Measurements from ENCODE around the gene KIAA1671.

The KIAA1671 gene

DNA sequence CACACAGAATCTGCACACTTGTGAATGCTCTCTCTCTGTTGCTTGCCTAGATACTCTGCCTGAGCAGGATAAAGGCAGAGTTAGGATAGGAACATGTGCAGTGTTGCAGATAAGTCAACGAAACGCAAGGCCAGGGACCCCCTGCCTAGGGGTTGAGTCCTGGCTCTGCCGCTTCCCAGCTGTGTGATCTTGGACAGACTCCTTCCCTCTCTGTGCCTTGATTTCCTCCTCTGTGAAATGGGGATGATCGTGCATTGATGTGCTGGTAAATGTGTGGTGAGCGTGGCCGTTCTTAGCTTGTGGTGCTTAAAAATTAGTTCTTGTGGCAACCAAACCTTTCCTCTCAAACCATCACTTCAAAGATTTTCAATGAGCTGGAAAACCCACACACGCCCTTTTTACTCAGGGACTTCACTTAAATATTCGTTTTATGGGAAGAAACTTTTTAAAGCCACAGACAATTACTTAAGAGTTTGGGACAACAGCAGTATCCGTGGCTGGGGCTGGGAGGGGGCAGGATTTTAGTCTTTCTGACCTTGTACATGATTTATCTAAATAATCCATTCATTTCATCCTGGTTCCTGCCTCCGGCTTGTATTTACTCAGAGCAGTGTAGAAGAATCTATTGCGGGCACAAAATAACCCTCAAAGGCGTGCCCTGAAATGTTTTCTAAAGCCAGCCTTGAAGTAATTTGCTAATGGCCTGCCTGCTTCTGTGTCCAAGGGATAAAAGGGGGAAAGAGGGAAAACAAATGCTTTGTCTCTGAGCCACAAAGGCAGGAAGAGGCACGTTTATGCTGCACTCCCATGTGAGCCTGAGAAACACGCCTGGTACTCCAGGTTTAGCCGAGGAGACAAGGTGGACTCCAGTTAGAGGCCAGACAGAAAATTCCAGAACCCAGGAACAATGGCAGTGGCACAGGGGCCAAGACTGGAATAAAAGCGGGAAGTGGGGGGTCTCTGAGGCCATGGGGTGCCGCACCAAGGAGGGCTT is 162.2 kb downstream of the KIAA1671 start:
- DNase-seq (ENCODE audit: low read depth in 2 of 2): no peak

DNA sequence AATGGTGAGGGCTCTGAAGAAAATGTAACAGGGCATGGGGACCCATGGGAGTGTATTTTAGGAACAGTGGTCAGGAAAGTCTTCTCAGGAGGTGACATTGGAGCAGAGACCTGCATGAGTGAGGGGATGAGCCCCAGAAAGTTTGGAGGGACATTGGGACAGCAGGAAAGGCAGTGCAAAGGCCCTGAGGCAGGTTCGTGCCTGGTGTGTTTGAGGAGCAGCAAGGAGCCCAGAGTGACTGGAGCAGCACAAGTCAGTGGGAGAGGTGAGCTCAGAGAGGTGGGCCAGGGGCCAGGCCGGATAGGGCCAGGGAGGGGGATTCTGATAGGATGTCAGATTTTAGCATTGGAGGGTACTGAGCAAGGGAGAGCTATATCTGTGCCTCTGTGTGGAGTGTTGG is 167.1 kb downstream of the KIAA1671 start:
- DNase-seq (ENCODE audit: low read depth in 2 of 2): no peak

DNA sequence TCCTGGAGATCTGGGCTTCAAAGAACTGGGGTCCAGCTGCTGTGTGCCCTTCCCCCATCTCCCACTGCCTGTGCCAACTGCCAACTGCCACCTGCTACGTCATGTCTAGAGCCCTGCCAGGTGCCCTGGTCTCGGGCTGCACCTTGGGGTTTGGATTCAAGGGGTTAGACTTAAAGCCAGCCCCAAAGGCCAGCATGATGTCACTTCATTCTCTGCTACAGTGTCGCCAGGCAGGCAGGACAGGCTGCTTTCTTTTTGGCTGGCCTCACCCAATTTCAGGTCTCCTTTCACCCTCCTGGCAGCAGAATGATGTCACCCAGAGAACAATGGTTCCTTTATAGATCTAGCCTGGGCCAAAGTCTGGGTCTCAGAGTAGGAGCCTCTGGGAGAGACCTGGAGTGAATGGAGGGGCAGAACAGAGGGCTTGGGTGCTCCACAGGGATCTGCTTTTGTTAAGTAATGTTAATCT is 167.6 kb downstream of the KIAA1671 start:
- DNase-seq (ENCODE audit: low read depth in 2 of 2): no peak

DNA sequence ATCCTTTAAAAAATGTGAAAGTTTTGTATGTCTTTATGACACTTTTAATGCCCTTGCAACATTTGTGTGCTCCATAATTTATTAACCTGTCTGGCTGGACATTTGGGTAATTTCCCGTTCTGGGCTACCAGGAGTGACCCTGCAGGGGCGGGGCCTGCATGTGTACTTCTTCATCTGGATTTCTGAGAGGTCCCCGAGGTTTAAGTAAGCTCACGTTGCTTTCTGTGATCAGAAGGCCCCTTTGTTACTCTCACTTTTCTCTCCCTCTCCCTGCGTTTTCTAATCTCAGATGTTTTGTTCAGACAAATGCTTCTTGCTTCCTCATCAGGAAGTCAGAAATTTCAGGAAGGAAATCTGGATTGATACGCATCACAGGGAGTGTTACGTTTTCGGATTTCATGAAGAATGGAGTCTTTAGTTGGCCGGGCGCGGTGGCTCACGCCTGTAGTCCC is 168.3 kb downstream of the KIAA1671 start:
- no peak for DNase-seq (ENCODE audit: low read depth in 2 of 2)

DNA sequence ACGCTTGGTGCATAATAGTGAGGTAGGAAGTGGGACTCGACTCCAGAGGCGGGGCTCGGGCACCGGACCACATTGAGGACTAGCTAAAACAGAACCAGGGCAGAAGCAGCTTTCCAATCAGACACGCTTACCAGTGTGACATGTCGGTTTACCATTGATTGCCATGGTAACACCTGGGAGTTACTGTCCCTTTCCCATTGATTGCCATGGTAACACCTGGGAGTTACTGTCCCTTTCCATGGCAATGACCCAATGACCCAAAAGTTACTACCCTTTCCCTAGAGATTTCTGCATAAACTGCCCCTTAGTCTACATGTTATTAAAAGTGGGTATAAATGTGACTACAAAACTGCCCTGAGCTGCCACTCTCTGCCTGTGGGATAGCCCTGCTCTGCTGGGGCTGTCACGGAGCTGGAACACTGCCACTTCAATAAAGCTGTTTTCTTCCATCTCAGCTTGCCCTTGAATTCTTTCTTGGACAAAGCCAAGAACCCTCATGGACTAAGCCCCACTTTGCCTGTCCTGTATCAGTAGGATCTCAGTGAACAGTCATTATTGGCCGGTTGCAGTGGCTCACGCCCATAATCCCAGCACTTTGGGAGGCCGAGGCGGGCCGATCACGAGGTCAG is 169.7 kb downstream of the KIAA1671 start:
- DNase-seq (ENCODE audit: low read depth in 2 of 2): no peak

DNA sequence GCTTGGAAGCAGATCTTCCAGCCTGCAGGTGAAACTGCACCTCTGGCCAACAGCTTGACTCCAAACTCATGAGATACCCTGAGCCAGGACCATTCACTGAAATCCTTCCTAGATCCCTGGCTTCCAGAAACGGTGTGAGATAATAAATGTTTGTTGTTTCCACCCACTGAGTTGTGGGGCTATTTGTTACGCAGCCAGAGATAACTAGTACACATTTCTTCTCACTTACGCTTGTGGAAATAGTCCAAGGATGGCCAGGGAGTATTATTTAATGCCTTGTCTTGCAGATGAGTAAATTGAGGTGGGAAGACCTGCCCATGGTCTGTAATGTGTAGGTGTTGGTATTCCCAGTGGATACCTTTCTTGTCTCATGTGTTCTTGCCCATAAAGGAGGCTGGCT is 171.2 kb downstream of the KIAA1671 start:
- no peak for DNase-seq (ENCODE audit: low read depth in 2 of 2)

DNA sequence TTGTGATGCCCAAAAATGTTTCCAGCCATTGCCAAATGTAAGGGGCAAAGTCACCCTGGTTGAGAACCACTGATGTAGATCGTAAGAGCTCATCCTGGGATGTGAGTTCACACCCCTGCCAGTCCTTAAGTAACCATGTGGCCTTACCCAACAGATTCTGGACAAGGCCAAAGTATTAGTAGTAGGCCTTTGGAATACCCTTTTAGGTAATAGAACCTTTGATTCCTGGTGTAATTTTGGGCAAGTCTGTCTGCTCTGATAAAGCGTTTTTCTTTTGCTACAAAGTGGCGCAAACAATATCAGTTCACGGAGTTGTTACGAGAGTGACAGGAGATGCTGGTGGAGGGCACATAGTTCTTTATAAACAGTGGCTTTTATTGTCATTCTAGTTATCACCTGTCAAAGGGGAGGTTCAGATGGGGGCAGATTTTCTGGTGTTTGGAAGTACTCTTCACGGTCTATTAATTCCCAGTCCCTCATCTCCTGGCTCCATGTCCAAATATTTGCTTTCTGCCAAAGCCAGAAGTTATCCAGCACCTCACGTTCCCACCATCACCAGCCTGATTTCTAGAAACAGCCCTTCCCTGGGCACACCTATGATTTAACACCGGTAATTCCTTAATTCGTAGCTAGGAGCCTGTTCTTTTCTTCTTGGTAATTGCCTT is 173.3 kb downstream of the KIAA1671 start:
- DNase-seq (ENCODE audit: low read depth in 2 of 2): no peak

DNA sequence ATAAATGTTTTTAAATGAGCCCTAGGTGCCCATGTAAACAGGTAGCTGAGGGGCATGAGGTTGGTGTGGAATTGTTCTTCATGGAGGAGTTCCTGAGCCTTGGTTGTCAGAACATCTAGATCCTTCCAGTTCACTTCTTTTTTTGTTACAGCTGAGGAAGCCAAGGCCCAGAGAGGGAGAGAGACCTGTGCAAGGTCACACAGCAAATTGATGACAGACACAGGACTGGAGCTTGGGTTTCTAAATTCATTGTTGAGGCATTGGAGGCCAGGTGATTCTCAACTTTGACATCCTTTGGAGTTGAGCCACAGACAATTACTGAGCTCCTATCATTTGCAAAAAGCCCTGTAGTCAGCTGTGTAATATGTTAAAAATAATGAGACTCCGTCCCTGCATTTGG is 174.0 kb downstream of the KIAA1671 start:
- no peak for DNase-seq (ENCODE audit: low read depth in 2 of 2)

DNA sequence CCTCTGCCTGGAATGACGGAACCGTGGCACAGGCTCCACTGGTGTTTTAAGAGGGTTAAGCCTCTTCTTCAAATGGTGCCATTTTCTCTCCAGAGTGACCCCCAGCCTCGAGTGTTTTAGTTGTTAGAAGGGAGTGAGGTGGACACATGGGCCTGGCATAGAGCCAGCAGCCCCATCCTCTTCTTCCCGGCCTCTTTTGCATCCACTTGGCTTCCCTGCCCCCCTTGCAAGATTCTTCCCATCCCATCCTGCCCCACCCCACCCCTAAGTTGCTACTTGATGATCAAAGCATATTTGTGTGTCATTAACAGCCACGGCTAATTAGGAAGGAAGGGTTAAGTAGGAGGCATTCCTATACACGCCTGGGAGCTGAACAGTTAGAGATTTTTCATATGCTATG is 174.8 kb downstream of the KIAA1671 start:
- no peak for DNase-seq (ENCODE audit: low read depth in 2 of 2)

DNA sequence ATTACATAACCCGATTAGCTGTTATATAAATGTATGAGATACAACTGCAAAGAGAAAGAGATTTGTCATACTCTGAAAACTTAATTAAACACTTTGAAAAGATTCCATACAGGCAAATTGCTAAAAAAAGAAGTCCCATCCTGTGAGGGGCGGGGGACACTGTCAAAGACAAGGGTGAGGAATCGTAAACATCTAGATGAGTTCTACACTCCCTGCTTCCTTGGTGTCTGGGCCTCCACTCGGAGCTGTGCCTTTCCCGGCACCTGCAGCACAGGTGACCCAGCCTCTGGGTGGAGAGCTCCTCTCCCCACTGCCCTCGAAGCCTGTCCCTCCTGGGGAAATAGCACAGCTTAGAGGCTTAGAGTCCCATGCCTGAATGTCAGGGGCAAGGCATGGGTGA is 177.9 kb downstream of the KIAA1671 start:
- DNase-seq (ENCODE audit: low read depth in 2 of 2): no peak

DNA sequence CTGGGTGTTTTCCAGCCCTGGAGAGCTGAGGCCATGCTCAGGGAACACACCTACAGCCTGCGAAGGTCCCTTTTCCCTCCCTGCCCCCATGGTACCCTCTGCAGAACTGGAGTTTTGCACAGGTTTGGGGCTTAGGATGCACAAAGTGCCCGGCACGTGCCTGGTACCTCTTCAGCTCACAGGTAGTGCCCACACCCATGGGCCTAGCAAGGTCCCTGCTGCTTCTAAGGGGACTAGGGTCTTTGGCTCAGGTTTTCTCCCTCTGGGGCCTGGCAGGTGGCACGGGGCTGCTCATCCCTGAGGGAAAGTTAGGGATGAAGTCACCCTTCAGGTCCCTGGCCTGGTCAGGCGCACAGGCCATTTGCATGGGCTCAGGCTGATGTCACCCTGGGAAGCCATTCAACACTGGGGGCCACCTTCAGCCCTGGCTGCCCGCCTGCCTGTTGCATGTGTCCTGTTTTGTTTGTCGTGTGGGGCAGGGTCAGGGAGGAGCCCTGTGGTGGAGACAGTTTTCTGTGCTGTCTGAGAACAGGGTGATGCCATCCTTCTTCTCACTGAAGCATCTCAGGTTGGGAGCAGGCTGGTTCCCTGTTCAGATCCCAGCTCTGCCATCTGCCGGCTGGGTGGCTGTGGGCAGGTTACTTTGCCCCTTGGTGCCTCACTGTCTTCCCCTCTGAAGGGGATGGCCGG is 178.8 kb downstream of the KIAA1671 start:
- no peak for DNase-seq (ENCODE audit: low read depth in 2 of 2)

DNA sequence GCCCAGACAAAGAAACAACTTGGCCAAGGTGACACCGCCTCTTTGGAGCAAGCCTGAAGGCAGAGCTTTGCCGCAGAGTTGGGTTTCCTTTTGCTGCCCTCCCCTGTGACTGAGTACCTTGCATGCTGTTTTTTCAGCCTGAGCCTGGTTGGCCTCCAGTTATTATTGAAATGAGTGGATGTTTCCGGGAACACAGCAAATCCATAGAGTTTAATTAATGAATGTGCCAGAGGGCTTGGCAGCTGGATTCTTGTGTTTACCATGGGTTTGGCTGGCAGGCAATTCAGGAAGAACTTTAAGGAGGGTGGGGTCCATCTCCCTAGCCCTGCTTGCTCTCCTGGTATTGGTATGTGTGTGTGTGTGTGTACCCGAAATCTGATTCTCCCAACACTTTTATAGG is 181.5 kb downstream of the KIAA1671 start:
- DNase-seq (ENCODE audit: low read depth in 2 of 2): no peak

DNA sequence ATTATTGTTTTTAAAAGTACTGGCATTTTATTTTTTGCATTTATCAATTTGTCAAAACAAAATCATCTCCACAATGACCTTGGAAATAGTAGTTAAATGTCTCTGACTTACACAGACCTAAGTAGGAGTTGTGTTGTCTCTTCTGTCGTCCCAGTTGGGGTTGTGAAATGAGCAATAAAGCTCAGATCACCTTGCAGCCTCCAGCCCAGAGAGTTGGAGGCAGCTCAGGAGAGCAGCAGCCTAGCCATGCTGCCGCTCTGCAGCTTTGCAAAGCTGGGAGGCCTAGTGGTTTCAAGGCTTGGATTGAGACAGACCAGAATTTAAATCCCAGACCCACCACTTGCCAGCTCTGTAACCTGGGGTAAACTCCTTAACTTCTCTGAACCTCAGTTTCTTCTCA is 181.9 kb downstream of the KIAA1671 start:
- DNase-seq (ENCODE audit: low read depth in 2 of 2): no peak

DNA sequence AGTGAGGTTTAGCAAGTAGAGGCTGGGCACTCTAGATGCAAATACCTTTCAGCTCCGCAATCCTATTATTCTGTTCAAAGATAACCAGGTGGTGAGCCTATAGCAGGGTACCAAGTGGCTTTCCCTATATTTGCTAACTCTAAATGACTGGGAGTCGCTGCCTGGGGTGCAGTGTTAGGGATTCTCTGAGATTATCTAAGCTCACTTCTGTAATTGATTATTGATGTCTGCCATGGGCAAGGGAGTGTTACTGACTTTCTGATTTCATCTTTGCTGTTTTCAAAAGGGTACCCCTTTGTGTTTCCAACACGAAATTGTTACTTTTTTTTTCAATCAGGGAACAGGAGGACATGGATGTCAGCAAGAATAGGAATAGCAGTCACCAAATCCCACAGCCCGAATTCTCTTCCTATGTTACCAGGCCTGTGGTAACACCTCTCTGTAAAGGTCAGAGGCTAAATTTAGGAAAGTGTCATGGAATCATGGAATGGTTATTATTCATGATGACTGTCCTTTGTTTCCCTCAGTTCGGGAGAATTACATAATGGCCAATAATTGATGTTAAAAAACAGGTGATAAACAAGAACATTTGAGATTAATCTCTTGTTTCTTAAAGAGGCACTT is 184.5 kb downstream of the KIAA1671 start:
- DNase-seq (ENCODE audit: low read depth in 2 of 2): no peak

DNA sequence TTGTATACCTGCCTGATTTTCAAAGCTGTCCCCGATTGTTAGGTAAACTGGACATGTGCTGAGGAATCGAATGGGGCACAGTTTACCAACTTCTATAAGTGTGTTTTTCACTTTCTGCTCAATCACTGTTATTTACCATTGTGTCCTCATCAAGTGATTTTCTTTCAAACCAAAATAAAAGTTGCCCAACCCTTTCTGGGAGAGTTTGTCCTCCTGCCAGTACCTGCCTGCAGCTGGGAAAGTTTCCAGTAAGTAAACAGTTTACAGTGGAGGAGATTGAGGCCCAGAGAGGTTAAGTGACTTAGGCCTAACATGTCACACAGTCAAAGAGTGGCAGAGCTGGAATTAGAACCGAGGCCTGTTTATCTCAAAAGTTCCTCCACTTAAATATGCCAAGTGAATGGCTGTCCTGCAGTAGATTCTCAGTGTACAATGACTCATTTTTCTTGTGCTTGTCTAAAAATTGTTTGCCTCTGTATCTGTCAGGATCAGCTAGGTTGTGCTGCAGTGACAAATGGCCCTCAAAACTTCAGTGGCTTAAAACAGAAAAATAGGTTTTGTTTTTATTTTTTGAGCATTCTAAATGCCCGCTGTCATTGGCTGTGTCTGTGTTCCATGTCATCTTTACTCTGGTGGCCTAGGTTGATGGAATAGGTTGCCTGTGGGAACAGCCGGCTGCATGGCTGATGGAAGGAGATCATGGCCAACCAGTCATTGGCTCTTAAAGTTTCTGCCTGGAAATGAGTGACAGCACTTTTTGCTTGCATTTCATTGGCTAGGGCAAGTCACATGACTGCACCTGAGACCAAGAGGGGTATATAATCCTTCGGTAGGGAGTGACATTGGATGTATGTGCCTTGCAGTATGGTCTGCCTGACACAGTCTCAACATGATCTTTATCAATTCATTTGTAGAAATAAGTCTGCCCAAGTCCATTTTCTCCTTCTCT is 185.3 kb downstream of the KIAA1671 start:
- no peak for DNase-seq (ENCODE audit: low read depth in 2 of 2)

DNA sequence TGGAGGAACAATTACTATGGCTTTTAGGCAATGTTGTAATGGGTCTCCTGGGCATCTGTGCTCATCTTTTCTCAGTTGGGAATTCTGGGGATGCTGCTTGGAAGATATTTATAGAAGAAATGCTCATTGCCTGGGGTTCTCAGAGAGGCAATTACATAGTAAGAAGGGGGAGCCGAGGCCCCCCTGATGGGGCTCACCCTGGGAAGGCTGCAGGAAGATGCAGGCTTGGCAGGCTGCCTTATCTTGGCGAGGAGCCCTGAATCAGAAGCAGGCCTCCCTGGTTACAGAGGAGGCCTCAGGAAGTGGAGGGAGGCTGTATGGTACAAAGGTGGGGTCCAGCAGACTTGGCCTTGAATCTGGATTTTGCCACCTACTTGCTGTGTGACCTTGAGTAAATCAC is 186.5 kb downstream of the KIAA1671 start:
- no peak for DNase-seq (ENCODE audit: low read depth in 2 of 2)

DNA sequence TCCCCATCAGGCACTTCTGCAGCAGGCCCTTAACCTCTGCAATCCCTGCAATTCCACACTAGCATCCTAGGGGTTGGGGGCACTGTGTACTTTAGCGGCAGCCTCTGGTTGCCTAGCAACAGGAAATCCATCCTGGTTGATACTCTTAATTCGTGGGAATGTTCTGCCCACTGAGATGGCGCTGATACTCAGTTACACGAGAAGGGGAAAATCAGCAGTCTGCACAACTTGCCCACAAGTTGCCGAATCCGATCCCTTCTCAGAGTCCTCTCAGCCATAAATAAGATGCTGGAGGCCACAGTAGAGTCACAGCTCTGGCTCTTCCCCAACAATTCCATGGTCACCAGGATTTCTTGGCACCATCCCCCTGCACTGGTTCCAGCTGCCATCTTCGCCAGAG is 189.6 kb downstream of the KIAA1671 start:
- DNase-seq (ENCODE audit: low read depth in 2 of 2): no peak

DNA sequence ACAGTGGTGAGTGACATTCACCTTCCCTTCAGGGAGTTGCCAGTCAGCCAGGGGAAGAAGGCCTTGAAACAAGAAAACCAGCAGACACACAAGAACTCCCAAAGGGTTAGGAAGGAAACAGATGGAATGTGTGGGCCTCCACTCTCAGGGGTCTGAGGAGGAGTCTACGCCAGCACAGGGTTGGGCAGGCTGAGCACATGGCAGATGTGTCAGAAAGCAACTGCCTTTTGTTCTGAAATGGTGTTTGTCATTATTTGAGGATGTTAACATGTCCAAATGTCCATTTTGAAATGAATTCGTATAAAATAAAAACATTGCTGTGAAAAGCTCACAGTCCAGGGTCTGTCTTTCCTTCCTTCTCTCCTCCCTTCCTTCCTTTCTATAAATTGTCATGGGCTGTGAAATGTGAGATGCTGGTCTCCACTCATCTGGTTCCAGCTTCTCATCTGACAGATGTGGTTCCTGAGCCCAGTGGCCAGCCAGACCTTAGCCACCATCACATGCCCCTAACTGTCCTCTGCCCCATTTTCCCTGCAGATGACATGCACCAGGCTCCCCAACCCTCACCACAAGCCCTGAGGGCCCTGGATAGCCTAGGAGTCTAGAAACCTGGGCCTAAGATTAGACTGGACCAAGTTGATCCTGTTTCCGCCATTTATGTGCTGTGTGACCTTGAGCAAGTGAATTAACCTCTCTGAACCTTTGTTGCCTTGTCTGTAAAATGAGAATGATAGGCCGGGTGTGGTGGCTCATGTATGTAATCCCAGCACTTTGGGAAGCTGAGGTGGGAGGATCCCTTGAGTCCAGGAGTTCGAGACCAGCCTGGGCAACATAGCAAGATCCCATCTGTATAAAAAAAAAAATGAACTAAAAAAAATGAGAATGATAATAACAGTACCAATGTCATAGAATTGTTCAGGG is 190.9 kb downstream of the KIAA1671 start:
- no peak for DNase-seq (ENCODE audit: low read depth in 2 of 2)

DNA sequence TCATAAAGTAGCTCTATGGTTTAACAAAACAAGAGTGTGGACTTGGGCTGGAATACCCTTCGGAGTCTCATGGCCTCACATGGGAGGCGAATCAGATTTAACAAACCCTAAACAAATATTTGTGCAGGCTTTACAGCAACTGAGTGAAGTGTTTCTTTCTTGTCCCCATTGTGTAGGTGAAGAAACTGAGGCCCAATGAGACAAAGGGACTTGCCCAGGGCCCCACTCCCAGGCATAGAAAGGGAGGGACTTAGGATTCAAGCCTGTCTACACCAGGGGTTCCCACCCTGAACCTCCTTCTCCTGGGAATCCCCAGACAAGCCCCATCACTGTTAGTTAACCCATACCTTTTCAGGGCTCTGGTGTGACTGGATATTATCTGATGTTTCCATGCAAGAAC is 192.0 kb downstream of the KIAA1671 start:
- DNase-seq (ENCODE audit: low read depth in 2 of 2): no peak
